ENCODE measurements around the gene PIK3R5.

Gene PIK3R5, protein sequence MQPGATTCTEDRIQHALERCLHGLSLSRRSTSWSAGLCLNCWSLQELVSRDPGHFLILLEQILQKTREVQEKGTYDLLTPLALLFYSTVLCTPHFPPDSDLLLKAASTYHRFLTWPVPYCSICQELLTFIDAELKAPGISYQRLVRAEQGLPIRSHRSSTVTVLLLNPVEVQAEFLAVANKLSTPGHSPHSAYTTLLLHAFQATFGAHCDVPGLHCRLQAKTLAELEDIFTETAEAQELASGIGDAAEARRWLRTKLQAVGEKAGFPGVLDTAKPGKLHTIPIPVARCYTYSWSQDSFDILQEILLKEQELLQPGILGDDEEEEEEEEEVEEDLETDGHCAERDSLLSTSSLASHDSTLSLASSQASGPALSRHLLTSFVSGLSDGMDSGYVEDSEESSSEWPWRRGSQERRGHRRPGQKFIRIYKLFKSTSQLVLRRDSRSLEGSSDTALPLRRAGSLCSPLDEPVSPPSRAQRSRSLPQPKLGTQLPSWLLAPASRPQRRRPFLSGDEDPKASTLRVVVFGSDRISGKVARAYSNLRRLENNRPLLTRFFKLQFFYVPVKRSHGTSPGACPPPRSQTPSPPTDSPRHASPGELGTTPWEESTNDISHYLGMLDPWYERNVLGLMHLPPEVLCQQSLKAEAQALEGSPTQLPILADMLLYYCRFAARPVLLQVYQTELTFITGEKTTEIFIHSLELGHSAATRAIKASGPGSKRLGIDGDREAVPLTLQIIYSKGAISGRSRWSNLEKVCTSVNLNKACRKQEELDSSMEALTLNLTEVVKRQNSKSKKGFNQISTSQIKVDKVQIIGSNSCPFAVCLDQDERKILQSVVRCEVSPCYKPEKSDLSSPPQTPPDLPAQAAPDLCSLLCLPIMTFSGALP

DNA sequence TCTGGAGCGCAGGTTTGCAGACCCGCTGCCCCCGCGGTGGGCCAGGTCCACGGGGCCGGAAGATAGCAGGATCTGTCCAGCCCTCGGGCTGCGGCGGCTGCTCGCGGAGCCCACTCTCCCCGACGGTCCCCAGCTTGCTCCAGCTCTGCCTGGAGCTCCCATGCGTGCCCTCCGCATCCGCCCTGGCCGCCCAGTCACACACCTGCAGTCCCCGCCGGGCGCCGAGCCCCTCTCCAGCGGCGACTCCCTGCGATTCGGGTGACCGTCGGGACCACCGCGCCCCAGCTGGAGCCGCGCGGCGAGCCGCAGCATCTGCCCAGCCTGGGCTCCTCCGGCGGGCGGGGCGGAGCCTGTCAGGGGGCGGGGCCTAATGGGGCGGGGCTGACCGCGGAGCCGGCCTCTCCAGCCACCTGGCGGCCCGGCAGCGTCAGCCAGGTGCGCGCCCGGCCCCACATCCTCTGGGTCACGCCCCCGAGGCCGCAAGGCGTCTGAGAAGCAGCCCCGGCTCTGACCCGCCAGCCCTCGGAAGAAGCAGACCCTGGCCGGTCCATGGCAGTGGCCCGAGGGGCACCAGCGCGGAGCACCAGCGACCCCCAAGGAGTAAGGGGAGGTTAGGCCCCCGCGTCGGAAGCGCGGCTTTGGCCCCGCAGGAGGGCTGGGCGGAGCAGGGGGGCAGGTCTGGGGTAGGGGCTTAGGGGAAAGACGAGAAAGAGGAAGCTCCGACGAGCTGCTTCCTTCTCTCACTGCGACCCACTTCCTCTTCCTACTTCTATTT is at the start of gene PIK3R5:
Gene PIK3R5 (minus strand): TSS at position 314 of the 775 bp plus-strand sequence. CDS start 54,213 bp downstream, outside the sequence.
- Histone ChIP-seq H3K27ac (ENCODE audit: low read depth, low read length) (no peak within 1 kb of the TSS), H3K36me3 (ENCODE audit: control insufficient read depth, insufficient read depth, low read length) (no peaks in the 10 kb centered on the region), H3K4me3 (ENCODE audit: low read depth, low read length) (peak within 1 kb of the TSS; percentile 70), H3K4me1 (ENCODE audit: control insufficient read depth, insufficient read depth, low read length) (peaks cover 8% of the 10 kb centered on the region), H3K9me3 (ENCODE audit: control insufficient read depth, insufficient read depth, low read depth, low read length) (no peaks in the 10 kb centered on the region), H3K9ac (ENCODE audit: low read length) (no peak within 1 kb of the TSS), H3K27me3 (ENCODE audit: control insufficient read depth, insufficient read depth, low read length) (peaks cover 47% of the 10 kb centered on the region)

DNA sequence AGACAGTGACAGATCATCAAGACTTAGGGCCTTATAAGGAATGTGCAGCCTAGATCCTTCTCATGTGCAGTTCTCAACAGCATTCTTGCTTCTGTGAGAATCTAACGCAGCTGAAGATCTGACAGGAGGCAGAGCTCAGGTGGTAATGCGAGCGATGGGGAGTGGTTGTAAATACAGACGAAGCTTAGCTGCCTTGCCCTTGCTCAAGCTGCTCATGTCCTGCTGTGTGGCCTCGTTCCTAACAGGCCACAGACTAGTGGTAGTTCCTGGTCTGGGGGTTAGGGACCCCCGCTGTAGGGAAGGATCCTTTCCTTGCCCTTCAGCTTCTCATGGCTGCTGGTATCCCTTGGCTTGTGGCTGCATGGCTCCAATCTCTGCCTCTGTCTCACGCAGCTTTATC is 45.5 kb upstream of the PIK3R5 start:
- peaks cover 4% of the 10 kb centered on the region; the same call in 1 of the 2 replicates for H3K4me1 ChIP-seq (ENCODE audit: control insufficient read depth, insufficient read depth, low read length)
- no peak overlapping the region for H3K9ac ChIP-seq (ENCODE audit: low read length)
- no peaks in the 10 kb centered on the region for H3K36me3 ChIP-seq (ENCODE audit: control insufficient read depth, insufficient read depth, low read length)
- H3K27me3 ChIP-seq (ENCODE audit: control insufficient read depth, insufficient read depth, low read length): peaks cover 70% of the 10 kb centered on the region
- H3K9me3 ChIP-seq (ENCODE audit: control insufficient read depth, insufficient read depth, low read depth, low read length): no peaks in the 10 kb centered on the region
- no peak overlapping the region for H3K27ac ChIP-seq (ENCODE audit: low read depth, low read length)
- no peak overlapping the region for H3K4me3 ChIP-seq (ENCODE audit: low read depth, low read length)

DNA sequence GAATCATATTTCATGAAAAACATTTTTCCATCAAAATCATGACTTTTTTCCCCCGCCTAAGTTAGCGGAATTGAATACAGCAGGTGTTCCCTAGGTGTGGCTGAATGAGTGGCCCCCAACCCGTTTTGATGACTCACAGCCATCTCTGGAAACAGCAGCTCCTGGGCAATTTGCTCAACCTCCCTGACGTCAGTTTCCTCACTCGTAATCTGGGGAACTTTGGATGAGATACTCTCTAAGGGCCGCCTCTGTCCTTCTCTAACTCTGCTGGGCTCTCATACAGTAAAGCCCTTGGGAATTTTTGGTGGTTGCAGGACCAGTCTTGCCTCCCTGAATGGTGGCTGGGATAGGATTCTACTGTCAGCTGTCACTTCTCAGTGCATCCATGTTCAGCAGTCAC is 44.2 kb upstream of the PIK3R5 start:
- Histone ChIP-seq H3K4me1 (ENCODE audit: control insufficient read depth, insufficient read depth, low read length) (peaks cover 5% of the 10 kb centered on the region; the same call in 1 of the 2 replicates), H3K27me3 (ENCODE audit: control insufficient read depth, insufficient read depth, low read length) (peaks cover 82% of the 10 kb centered on the region), H3K27ac (ENCODE audit: low read depth, low read length) (no peak overlapping the region), H3K9me3 (ENCODE audit: control insufficient read depth, insufficient read depth, low read depth, low read length) (no peaks in the 10 kb centered on the region), H3K36me3 (ENCODE audit: control insufficient read depth, insufficient read depth, low read length) (no peaks in the 10 kb centered on the region), H3K4me3 (ENCODE audit: low read depth, low read length) (no peak overlapping the region), H3K9ac (ENCODE audit: low read length) (no peak overlapping the region)

DNA sequence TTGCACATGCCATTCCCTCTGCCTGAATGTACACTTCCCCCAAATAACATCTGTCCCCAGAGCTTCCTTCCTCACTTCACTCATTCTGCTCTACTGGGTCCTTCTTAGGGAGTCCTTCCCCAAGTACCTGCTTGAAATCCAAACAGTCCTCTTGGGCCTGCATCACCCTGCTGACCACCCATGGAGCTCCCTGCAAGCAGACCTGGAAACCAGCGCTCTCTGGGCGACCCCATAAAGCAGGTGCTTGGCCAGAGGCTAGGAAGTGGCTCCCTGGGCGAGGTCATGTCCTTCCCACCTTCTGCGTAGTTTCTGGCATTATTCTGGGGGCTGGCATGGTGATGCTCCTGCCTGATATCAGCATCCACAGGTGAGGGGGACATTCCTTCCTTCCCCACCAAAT is 43.6 kb upstream of the PIK3R5 start:
- peaks cover 12% of the 10 kb centered on the region for H3K4me1 ChIP-seq (ENCODE audit: control insufficient read depth, insufficient read depth, low read length)
- H3K4me3 ChIP-seq (ENCODE audit: low read depth, low read length): no peak overlapping the region
- no peak overlapping the region for H3K9ac ChIP-seq (ENCODE audit: low read length)
- H3K36me3 ChIP-seq (ENCODE audit: control insufficient read depth, insufficient read depth, low read length): no peaks in the 10 kb centered on the region
- H3K27me3 ChIP-seq (ENCODE audit: control insufficient read depth, insufficient read depth, low read length): peaks cover 83% of the 10 kb centered on the region
- H3K9me3 ChIP-seq (ENCODE audit: control insufficient read depth, insufficient read depth, low read depth, low read length): no peaks in the 10 kb centered on the region
- no peak overlapping the region for H3K27ac ChIP-seq (ENCODE audit: low read depth, low read length)

DNA sequence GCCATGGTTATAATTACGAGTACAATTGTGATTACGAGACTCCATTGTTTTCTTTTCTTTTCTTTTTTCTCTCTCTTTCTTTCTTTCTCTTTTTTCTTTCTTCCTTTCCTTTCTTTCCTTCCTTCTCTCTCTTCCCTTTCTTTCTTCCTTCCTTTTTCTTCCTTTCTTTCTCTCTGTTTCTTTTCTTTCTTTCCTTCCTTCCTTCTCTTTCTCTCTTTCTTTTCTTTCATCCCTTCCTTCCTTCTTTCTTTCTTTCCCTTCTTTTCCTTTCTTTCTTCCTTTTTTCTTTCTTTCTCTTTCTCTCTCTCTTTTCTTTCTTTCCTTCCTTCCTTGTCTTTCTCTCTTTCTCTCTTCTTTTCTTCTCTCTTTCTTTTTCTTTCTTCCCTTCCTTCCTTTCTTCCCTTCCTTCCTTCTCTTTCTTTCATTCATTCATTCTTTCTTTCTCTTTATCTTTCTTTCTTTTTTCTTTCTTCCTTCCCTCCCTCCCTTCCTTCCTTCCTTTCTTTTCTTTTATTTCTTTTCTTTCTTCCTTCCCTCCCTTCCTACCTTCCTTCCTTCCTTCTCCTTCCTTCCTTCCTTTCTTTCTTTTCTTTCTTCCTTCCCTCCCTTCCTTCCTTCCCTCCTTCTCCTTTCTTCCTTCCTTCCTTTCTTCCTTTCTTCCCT is 41.7 kb upstream of the PIK3R5 start:
- peaks cover 21% of the 10 kb centered on the region for H3K4me1 ChIP-seq (ENCODE audit: control insufficient read depth, insufficient read depth, low read length)
- no peaks in the 10 kb centered on the region for H3K36me3 ChIP-seq (ENCODE audit: control insufficient read depth, insufficient read depth, low read length)
- H3K27ac ChIP-seq (ENCODE audit: low read depth, low read length): no peak overlapping the region
- no peak overlapping the region for H3K4me3 ChIP-seq (ENCODE audit: low read depth, low read length)
- no peak overlapping the region for H3K9ac ChIP-seq (ENCODE audit: low read length)
- H3K9me3 ChIP-seq (ENCODE audit: control insufficient read depth, insufficient read depth, low read depth, low read length): no peaks in the 10 kb centered on the region
- H3K27me3 ChIP-seq (ENCODE audit: control insufficient read depth, insufficient read depth, low read length): peaks cover 92% of the 10 kb centered on the region

DNA sequence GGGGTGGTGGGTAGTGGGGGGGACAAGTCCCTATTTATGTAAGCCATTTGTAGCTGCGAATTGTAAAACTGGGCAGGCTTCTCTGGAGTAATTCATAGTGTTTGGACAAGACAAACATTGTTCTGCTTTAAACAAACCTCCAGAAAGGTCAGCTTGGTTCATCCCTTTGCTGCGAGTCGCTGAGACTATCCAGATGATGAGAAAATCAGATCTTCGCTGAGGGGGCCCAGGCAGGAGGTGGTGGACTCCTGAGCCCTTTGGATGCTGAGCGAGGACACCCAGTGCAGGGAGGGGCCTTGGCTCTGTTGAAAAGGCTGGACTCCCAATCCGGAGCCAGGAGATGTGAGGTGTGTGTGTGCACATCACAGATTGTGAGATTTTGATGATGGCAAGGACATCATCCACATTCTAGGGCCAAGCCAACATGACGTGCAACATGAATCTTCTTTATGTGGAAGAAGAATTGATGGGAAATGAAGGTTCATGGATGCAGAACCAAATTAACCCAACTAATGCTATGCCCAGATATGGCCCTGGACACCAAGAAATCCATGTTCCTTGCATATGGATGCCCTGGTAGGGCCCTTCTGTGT is 40.8 kb upstream of the PIK3R5 start:
- Histone ChIP-seq H3K9ac (ENCODE audit: low read length) (no peak overlapping the region), H3K9me3 (ENCODE audit: control insufficient read depth, insufficient read depth, low read depth, low read length) (no peaks in the 10 kb centered on the region), H3K36me3 (ENCODE audit: control insufficient read depth, insufficient read depth, low read length) (no peaks in the 10 kb centered on the region), H3K4me3 (ENCODE audit: low read depth, low read length) (no peak overlapping the region), H3K27ac (ENCODE audit: low read depth, low read length) (no peak overlapping the region), H3K27me3 (ENCODE audit: control insufficient read depth, insufficient read depth, low read length) (peaks cover 100% of the 10 kb centered on the region), H3K4me1 (ENCODE audit: control insufficient read depth, insufficient read depth, low read length) (peaks cover 22% of the 10 kb centered on the region)

DNA sequence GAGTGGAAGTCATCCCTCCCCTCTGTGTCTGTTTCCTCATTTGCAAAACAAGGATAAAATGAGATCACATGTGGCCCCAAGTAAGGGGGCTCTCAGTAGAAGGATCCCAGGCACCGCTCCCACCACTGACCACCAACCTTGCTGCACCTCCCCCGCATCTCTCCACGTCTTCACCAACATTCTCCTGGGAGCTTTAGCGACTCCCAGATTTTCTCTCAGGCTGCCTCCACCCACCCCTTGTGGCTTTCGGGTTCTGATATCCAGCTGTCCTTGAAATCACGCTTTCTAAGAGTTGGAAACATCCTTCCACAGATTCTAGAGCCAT is 39.4 kb upstream of the PIK3R5 start:
- Histone ChIP-seq H3K4me3 (ENCODE audit: low read depth, low read length) (peak overlapping the region; percentile 62), H3K9ac (ENCODE audit: low read length) (no peak overlapping the region), H3K27me3 (ENCODE audit: control insufficient read depth, insufficient read depth, low read length) (peaks cover 93% of the 10 kb centered on the region), H3K36me3 (ENCODE audit: control insufficient read depth, insufficient read depth, low read length) (no peaks in the 10 kb centered on the region), H3K9me3 (ENCODE audit: control insufficient read depth, insufficient read depth, low read depth, low read length) (peaks cover 3% of the 10 kb centered on the region; the same call in 1 of the 2 replicates), H3K27ac (ENCODE audit: low read depth, low read length) (no peak overlapping the region), H3K4me1 (ENCODE audit: control insufficient read depth, insufficient read depth, low read length) (peaks cover 20% of the 10 kb centered on the region)

DNA sequence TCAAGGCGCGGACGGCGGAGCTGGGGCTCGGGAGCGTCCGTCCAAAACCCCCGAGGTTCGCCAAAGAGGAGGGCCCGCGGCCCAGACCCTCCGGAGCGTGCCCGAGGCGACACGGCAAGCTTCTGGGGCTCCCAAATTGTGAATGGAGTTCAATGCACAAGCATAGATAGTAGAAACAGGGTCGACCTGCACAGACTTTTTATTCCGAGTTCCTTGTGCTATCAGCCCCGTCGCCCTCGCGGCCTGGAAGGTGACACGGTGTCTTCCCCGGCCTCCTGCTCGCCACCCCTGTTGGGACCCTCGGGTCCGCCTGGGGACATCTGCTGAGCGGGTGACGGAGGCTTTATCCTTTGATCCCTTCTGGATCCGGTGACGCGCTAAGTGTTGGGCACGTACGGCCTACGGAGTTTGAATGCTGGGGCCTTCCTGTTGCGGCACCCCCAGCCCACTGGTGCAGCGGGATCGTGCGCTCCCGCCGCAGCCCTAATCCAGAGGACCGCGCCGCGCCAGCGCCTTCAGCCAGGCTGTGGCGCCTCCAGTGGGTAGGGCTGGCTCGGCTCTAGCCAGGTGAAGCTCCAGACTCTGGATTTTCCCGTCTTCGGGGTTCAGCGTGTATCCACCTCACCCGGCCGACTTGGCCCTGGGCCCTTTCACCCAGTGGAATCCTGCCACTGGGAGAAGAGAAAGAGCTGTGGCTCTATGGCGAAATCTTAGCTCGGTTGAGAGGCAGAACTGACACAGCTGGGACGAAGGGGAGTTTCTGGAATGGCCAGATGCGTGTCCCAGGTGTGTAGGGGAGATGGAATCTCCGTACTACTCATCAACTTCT is 38.8 kb upstream of the PIK3R5 start:
- H3K9me3 ChIP-seq (ENCODE audit: control insufficient read depth, insufficient read depth, low read depth, low read length): peaks cover 3% of the 10 kb centered on the region; the same call in 1 of the 2 replicates
- H3K9ac ChIP-seq (ENCODE audit: low read length): peak overlapping the region; percentile 7
- peaks cover 87% of the 10 kb centered on the region for H3K27me3 ChIP-seq (ENCODE audit: control insufficient read depth, insufficient read depth, low read length)

DNA sequence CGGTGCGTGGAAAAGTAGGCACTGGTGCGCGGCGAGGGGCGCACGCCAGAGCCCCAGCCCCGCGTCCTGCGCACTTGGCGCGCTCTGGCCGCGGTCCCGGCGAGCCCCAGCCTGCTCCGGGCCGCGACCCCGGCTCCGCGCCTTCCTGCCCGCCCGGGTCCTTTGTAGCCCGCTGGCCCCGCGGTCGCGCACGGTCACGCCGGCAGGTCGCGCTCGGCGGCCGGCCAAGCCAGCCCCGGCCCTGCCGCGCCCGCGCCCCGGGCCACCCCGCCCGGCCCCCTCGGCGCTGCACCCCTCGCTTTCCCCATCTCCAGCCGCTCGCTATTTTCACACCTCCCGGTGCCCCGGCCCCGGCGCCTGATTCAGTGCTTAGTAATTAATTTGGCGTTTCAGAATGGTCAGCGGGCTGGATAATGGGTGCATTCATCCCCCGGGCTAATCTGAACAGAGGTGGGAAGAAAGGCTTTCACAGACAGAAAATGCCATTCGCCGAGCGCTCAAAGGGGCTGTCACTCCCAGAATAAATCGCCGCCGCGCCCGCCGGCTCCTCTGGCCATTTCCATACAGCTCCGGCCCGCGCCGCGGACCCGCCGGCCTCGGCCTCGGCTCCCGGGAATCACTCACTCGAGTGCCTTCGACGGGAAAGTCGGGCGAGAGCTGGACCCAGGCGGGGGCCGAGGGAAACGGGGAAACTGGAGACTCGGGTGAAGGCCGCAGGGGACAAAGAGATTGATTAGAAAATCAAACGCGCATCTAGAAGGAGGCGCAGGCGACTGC is 38.0 kb upstream of the PIK3R5 start:
- Histone ChIP-seq H3K9me3 (ENCODE audit: control insufficient read depth, insufficient read depth, low read depth, low read length) (peaks cover 3% of the 10 kb centered on the region; the same call in 1 of the 2 replicates), H3K9ac (ENCODE audit: low read length) (peak overlapping the region; percentile 40), H3K4me1 (ENCODE audit: control insufficient read depth, insufficient read depth, low read length) (peaks cover 19% of the 10 kb centered on the region), H3K27me3 (ENCODE audit: control insufficient read depth, insufficient read depth, low read length) (peaks cover 79% of the 10 kb centered on the region), H3K27ac (ENCODE audit: low read depth, low read length) (no peak overlapping the region), H3K36me3 (ENCODE audit: control insufficient read depth, insufficient read depth, low read length) (no peaks in the 10 kb centered on the region), H3K4me3 (ENCODE audit: low read depth, low read length) (peak overlapping the region; percentile 62)

More for the DNA sequence above, 38.8 kb upstream of the PIK3R5 start:
- peaks cover 19% of the 10 kb centered on the region for H3K4me1 ChIP-seq (ENCODE audit: control insufficient read depth, insufficient read depth, low read length)
- no peaks in the 10 kb centered on the region for H3K36me3 ChIP-seq (ENCODE audit: control insufficient read depth, insufficient read depth, low read length)
- peak overlapping the region; percentile 62 for H3K4me3 ChIP-seq (ENCODE audit: low read depth, low read length)
- no peak overlapping the region for H3K27ac ChIP-seq (ENCODE audit: low read depth, low read length)
